ENCODE measurements around the gene GP2.

Gene GP2

DNA sequence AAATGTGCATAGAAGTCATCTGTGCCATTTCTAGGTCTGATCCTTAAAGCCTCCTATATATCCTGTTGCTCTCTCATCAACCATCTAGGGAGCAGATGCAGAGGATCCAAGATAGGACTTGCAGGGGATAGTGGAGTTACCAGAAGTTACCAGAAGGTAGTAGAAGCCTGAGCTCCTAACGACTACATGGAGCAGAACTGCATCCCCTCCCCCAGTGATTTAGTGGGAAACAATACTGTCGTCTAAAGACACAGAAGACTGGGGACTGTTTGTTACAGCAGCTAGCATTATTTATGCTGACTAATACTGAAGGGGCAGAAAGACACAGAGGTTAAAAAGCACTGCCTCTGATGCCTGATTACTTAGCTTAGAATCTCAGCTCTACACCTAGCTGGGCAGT, 15.8 kb downstream of the GP2 start:
- TF ChIP-seq, protein P1, sequence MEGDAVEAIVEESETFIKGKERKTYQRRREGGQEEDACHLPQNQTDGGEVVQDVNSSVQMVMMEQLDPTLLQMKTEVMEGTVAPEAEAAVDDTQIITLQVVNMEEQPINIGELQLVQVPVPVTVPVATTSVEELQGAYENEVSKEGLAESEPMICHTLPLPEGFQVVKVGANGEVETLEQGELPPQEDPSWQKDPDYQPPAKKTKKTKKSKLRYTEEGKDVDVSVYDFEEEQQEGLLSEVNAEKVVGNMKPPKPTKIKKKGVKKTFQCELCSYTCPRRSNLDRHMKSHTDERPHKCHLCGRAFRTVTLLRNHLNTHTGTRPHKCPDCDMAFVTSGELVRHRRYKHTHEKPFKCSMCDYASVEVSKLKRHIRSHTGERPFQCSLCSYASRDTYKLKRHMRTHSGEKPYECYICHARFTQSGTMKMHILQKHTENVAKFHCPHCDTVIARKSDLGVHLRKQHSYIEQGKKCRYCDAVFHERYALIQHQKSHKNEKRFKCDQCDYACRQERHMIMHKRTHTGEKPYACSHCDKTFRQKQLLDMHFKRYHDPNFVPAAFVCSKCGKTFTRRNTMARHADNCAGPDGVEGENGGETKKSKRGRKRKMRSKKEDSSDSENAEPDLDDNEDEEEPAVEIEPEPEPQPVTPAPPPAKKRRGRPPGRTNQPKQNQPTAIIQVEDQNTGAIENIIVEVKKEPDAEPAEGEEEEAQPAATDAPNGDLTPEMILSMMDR (IDR thresholded peaks at IDR 0.05; ENCODE audit: extremely low read depth, missing control alignments), result no peak
- no peak for DNase-seq (ENCODE audit: low spot score)

DNA sequence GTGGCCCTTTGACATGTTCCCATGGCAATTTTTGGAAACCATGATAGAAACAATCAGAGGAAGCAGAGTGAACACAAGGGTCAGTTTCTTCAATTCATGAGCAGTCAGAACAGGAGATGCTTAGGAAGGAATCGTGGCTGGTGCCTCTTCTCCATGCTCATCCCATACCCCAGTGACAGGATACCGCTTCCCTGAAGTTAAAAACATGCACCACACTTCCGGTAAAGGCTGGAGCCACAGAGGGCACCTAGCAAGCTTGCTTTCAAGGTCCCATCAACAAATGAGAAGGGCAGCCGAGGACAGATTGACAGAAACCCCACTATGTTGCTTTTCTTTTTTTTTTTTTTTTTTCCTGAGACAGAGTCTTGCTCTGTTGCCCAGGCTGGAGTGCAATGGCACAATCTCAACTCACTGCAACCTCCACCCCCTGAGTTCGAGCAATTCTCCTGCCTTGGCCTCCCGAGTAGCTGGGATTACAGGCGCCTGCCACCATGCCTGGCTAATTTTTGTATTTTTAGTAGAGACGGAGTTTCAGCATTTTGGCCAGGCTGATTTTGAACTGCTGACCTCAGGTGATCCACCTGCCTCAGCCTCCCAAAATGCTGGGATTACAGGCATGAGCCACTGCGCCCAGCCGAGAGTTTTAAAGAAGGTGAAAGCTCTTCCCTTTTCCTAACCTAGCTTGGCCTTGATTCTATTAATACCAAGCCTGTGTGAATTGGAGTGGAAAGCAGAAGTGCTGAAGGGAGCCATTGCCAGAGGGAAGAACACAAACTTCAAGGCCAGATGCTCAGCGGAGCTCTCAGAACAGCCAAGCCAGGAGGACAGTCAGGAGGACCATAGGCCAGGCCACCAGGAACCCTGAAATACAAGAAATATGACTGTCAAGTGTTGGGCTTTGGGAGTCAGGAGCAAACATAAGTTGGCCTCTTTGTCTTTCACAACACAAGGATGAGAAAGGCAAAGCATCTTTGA, 16.6 kb downstream of the GP2 start:
- DNase-seq (ENCODE audit: low spot score), result no peak
- TF ChIP-seq, protein P1 (IDR thresholded peaks at IDR 0.05; ENCODE audit: extremely low read depth, missing control alignments), result no peak

DNA sequence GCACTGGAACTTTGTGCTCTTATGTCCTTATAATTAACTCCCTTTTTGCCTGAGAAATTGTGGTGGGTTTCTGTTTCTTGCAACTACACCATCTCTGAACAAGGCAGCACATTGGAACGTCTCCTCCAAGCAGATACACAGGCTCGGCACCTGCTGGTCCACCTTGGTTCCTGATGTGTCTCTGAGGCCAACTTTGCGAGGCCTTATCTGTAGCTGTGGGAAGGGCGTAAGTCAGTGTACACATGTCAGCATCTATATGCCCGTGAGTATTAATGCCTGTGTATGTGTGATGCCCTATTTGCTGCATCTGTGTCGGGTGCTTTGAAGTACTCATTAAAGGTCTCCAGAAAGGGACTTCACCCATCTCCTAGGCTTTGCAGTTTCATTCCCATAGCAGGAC, 17.5 kb downstream of the GP2 start:
- no peak for DNase-seq (ENCODE audit: low spot score)
- TF ChIP-seq, protein P1 (IDR thresholded peaks at IDR 0.05; ENCODE audit: extremely low read depth, missing control alignments), result no peak

DNA sequence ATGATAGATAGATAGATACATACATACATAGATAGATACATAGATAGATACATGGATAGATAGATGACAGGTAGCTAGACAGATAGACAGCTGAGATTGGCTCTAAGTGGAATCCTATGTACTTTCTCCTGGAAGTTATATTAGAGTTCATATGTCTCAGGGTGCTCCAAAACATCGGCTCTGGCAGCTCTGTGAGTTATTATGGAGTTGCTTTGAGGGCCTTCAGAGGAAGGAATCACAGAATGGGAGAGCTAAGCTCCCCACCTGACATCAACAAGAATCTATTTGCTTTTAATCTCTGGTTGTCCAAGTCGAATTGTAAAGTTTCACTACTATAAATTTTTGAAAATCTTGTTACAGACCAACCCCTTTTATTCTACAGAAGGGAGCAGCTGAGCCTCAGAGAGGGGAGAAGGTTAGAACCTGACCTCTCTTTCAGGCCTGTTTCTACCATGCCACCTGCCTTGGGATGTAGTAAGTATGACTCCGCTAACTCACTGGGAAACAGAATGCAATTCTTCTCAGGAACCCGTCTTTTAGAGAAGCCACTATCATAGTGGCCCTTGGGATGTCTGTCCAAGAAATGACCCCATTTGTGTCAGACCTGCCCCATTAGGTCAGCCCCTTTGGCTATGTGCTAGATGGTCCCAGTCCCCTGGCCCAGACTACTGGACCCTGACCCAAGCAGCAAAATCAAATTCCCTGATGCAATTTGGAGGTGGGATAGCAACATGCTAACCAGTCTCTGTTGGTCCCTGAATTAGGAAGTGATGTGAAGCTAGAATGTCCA, 18.3 kb downstream of the GP2 start:
- DNase-seq (ENCODE audit: low spot score), result no peak
- TF ChIP-seq, protein P1 (IDR thresholded peaks at IDR 0.05; ENCODE audit: extremely low read depth, missing control alignments), result no peak

DNA sequence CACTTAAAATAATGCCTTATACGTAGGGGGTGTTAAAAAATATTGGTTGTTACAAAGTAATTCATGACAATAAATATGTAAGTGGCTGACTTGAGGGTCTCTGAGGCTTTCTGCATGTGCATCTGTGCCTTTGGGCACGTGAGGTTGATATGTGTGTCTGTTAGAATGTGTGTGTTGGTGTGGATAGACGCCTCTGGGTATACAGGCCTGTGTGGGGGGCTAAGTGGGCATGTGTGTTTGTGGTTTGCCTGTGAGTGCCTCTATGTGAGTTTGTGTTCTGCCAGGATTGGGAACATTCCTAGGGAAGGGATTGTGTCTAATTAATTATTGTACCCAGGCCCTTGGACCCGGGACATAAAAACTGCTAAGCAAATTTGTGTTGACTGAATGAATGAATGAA, 19.0 kb downstream of the GP2 start:
- no peak for DNase-seq (ENCODE audit: low spot score)
- TF ChIP-seq, protein P1 (IDR thresholded peaks at IDR 0.05; ENCODE audit: extremely low read depth, missing control alignments), result no peak

DNA sequence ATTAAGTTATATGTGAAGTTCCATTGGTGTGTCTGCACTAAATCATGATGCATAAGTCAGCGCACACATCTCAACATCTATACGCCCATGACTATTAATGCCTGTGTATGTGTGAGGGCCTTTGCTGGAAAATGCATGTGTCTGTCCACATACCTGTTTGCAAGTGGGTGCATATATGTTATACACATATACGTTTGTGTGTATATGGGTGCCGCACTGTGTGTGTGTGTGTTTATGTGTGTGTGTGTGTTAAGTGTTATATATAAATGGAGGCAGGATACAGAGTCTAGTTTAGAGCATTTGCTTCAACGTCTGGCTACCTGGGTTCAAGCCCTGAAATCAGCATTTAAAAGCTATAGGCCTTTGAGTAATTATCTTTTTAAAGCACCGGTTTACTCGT, 19.5 kb downstream of the GP2 start:
- TF ChIP-seq, protein P1 (IDR thresholded peaks at IDR 0.05; ENCODE audit: extremely low read depth, missing control alignments), result no peak
- DNase-seq (ENCODE audit: low spot score), result no peak

DNA sequence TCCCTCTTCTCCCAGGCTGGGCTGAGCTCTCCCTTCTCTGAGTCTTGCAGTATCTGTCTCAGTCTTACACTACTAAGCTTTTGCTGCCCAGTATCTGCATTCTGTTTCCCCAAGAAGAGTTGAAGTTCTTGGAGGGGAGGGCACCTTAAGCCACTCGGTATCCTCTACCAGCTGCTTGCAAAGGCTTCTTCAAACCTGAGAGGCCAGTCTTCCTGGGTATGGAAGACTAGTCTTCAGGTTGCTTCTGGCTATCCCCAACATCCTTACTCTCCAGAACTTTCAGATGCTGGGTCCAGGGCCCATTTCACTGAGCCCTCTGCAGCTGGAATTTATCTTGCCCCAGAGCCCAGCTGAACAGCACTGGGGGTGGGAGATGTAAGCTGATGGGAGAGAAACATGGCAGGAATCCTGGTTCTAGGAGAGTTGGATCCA, 20.1 kb downstream of the GP2 start:
- no peak for DNase-seq (ENCODE audit: low spot score)
- TF ChIP-seq, protein P1 (IDR thresholded peaks at IDR 0.05; ENCODE audit: extremely low read depth, missing control alignments), result no peak
